ENCODE data around the gene GRK6.

The GRK6 gene

GRCh38 chr5:177474002-177474476, 47.6 kb downstream of the GRK6 start:
- peak overlapping the region; percentile 44 for H3K4me3 ChIP-seq
- peak overlapping the region; percentile 90 for H3K4me2 ChIP-seq
- no peaks in the 10 kb centered on the region for H3K27me3 ChIP-seq

DNA sequence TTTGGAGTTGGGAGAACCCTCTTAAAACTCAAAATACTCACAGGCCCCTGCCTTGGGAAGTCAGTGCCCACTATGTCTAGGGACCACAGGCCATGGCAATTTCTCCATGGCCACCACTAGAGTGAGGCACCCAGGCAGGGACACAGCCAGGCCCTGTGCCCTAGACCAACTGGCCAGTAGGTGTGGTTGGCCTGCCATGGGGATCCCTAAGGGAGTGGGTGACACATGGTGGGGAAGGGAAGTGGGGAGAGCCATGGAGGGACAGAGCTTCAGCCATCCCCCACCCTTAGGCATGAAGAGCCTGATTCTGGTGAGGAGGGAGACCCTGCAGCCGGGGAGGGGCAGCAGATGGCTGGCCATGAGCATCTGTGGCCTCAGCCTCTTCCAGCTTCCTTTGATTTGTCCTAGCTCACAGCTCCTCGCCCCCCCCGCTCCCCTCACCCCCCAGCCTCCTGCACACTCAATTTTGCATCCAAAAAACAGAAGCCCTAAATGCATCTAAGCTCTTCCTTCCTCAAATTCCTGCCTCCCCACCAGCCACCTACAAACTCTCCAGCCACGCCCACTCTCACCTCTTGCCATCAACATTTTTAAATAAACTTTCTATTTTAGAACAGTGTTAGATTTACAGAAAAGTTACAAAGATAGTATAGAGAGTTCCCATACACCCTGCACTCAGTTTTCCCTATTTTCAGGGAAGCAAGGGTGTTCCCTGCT, 48.5 kb downstream of the GRK6 start:
- H3K4me2 ChIP-seq = peak overlapping the region; percentile 90
- TF ChIP-seq Cebpa-rat (IDR thresholded peaks at IDR 0.05) = no peak
- H4K20me1 ChIP-seq = peaks cover 34% of the 10 kb centered on the region
- H3K27ac ChIP-seq = 0 out of 2 replicates have a peak overlapping the region, but pooled peaks have one; percentile 49
- H3K9me3 ChIP-seq = no peaks in the 10 kb centered on the region
- H3K9ac ChIP-seq = no peak overlapping the region
- H3K4me1 ChIP-seq = peaks cover 79% of the 10 kb centered on the region
- H3K36me3 ChIP-seq = peaks cover 24% of the 10 kb centered on the region
- no peak overlapping the region for H3K4me3 ChIP-seq
- no peaks in the 10 kb centered on the region for H3K27me3 ChIP-seq

More at GRCh38 chr5:177474002-177474476, 47.6 kb downstream of the GRK6 start:
- H3K36me3 ChIP-seq = peaks cover 33% of the 10 kb centered on the region
- H3K9ac ChIP-seq = 0 out of 2 replicates have a peak overlapping the region, but pooled peaks have one; percentile 35
- peaks cover 79% of the 10 kb centered on the region for H3K4me1 ChIP-seq
- peak overlapping the region; percentile 49 for H3K27ac ChIP-seq
- TF ChIP-seq Cebpa-rat (IDR thresholded peaks at IDR 0.05) = no peak
- peaks cover 36% of the 10 kb centered on the region for H4K20me1 ChIP-seq
- no peaks in the 10 kb centered on the region for H3K9me3 ChIP-seq

DNA sequence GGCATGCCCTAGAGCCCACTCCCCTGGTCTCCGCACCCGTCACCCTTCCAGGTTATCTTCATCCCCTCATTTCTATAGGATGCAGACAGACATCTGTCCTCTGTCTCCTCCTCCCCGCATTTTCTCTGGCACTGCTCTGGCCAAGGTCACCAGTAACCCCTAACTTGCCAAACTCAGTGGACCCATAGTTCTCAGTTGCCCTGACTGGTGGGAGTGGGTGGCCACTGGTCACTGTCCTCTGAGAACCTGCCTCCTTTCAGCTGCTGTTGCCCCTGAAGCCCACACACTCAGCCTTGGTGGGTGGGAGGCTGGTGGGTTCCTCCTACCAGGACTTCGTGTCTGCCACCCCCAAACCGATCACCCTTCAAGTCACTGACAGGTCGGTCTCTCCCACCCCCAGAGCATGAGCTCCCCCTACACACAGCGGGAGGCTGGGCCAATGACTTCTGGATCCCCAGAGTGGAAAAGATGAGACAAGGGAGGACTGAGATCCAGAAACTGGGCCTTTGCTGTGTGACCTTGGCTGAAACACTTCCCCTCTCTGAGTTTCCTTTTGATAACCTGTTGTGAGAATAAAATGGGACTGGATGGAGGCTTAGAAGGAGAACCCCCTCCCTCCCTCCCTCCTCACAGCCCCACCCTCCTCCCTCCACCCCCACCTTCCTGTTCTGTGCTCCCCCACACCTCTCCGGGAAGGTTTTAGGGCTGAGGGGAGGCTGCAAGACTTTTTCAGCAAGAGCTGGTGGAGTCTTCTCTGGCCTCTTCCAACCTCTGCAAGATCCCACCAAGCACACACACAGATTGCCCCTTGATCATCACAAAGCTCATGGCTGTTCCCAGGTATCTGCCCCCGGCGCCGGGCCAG, 49.3 kb downstream of the GRK6 start:
- peaks cover 29% of the 10 kb centered on the region for H4K20me1 ChIP-seq
- no peak overlapping the region for H3K9ac ChIP-seq
- TF ChIP-seq Cebpa-rat (IDR thresholded peaks at IDR 0.05) = no peak
- H3K4me2 ChIP-seq = peak overlapping the region; percentile 90
- H3K27me3 ChIP-seq = no peaks in the 10 kb centered on the region
- peaks cover 16% of the 10 kb centered on the region for H3K36me3 ChIP-seq
- peaks cover 78% of the 10 kb centered on the region for H3K4me1 ChIP-seq
- no peaks in the 10 kb centered on the region for H3K9me3 ChIP-seq
- no peak overlapping the region for H3K27ac ChIP-seq
- H3K4me3 ChIP-seq = no peak overlapping the region

- peaks cover 13% of the 10 kb centered on the region for H3K36me3 ChIP-seq
- no peak overlapping the region for H3K4me2 ChIP-seq
- H4K20me1 ChIP-seq = peaks cover 20% of the 10 kb centered on the region
- no peaks in the 10 kb centered on the region for H3K9me3 ChIP-seq
- TF ChIP-seq Cebpa-rat (IDR thresholded peaks at IDR 0.05) = no peak
- no peak overlapping the region for H3K27ac ChIP-seq
- no peaks in the 10 kb centered on the region for H3K27me3 ChIP-seq
- H3K9ac ChIP-seq = no peak overlapping the region
- H3K4me3 ChIP-seq = no peak overlapping the region
- H3K4me1 ChIP-seq = peaks cover 69% of the 10 kb centered on the region
These were observed 50.2 kb downstream of the GRK6 start for GRCh38 chr5:177476531-177477233.

DNA sequence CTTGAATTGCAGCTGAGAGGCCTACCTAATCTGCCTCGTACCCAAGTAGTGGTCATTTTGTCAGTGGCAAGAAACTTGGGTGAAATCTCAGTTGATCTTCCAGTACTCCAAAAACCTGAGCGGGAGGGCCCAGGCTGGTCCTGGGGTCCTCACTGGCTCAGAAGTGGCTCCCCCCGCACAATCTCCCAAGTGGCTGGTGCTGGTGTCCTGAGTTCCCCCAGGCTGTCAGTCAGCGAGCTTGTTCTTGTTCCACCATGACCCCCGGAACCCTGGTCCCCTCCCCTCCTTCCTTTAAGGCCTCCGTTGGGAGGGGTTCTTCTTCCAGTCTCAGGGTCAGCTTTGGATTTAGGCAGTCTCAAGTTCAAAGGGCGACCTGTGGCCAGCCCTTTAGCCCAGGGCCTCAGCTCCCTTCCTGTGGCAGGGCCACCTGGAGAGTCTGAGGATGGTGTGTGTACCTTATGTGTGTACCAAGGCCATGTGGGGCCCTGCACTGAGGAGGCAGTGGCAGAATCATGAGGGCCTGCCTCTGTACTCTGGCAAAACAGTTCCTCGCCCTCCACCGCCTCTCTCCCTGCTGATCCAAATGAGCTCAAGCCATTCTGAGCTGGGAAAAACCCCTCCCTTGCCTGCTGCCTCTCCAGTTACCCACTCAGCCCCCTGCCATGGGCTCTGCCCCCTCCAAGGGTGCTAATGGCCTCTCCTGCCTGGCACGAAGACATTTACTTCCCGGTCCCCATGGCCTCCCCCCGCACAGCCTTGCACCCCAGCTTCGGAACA, 51.4 kb downstream of the GRK6 start:
- Histone ChIP-seq H3K36me3 (peaks cover 18% of the 10 kb centered on the region), H3K9me3 (no peaks in the 10 kb centered on the region), H3K27me3 (no peaks in the 10 kb centered on the region), H3K27ac (peak overlapping the region; percentile 80), H3K4me2 (peak overlapping the region; percentile 77), H4K20me1 (0 out of 2 replicates have a peak, but pooled peaks cover 10% of the 10 kb centered on the region), H3K4me1 (peaks cover 62% of the 10 kb centered on the region), H3K9ac (peak overlapping the region; percentile 55), H3K4me3 (no peak overlapping the region)
- no peak for TF ChIP-seq Cebpa-rat (IDR thresholded peaks at IDR 0.05)

- Histone ChIP-seq H4K20me1 (0 out of 2 replicates have a peak, but pooled peaks cover 10% of the 10 kb centered on the region), H3K9me3 (no peaks in the 10 kb centered on the region), H3K36me3 (peaks cover 29% of the 10 kb centered on the region), H3K27me3 (no peaks in the 10 kb centered on the region), H3K9ac (peak overlapping the region; percentile 61), H3K4me2 (peak overlapping the region; percentile 77), H3K27ac (peak overlapping the region; percentile 80), H3K4me3 (no peak overlapping the region), H3K4me1 (peaks cover 60% of the 10 kb centered on the region)
- peak; percentile 56; the same call in 1 of the 2 replicates for TF ChIP-seq Cebpa-rat (IDR thresholded peaks at IDR 0.05)
These were observed 52.5 kb downstream of the GRK6 start for GRCh38 chr5:177478711-177479646.

GRCh38 chr5:177479774-177480173, 53.3 kb downstream of the GRK6 start:
- no peak for TF ChIP-seq Cebpa-rat (IDR thresholded peaks at IDR 0.05)
- no peaks in the 10 kb centered on the region for H3K9me3 ChIP-seq
- peak overlapping the region; percentile 61 for H3K9ac ChIP-seq
- peaks cover 52% of the 10 kb centered on the region for H3K4me1 ChIP-seq
- H3K4me3 ChIP-seq = no peak overlapping the region
- no peaks in the 10 kb centered on the region for H3K27me3 ChIP-seq
- H3K27ac ChIP-seq = peak overlapping the region; percentile 80
- H3K36me3 ChIP-seq = peaks cover 37% of the 10 kb centered on the region
- H3K4me2 ChIP-seq = peak overlapping the region; percentile 77
- H4K20me1 ChIP-seq = 0 out of 2 replicates have a peak, but pooled peaks cover 10% of the 10 kb centered on the region

DNA sequence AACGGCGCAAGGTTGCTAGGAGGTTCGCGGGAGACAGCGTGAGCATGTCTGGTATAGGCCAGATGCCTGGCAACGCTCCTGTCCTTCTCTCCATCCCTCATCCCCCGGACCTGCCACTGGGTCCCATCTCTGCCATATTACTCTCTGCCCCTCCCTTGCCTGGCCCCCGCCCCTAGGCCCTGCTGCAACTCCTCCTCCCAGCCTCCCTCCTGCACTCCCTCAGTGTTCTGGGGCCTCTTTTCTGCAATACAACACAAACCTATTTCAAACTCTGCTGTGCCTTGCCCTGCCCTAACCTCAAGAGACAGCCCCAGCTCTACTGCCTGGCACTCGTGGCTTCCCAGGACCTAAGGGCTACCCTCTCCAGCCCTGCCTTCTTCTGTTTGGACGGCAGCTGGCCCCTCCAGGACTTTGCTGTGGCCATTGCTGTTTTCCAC, 55.9 kb downstream of the GRK6 start:
- H3K36me3 ChIP-seq = peaks cover 61% of the 10 kb centered on the region

More for the DNA sequence above, 55.9 kb downstream of the GRK6 start:
- peaks cover 41% of the 10 kb centered on the region for H3K4me1 ChIP-seq
- no peak overlapping the region for H3K4me2 ChIP-seq
- no peak overlapping the region for H3K27ac ChIP-seq
- no peak for TF ChIP-seq Cebpa-rat (IDR thresholded peaks at IDR 0.05)
- H4K20me1 ChIP-seq = 0 out of 2 replicates have a peak, but pooled peaks cover 11% of the 10 kb centered on the region
- no peak overlapping the region for H3K9ac ChIP-seq
- no peaks in the 10 kb centered on the region for H3K27me3 ChIP-seq
- H3K4me3 ChIP-seq = no peak overlapping the region
- no peaks in the 10 kb centered on the region for H3K9me3 ChIP-seq
